Hepatocyte (in vitro differentiated cells): Measurements from ENCODE around the gene PCCA.

Source experiments
- CTCF ChIP-seq: fragments of 200-600 bp; sonication (generic); IDR thresholded peaks from 2 replicates; pipeline ENCODE4 v1.5.1; 2016; ENCODE audit warnings: antibody characterized with exemption, mild to moderate bottlenecking; ENCODE audit not compliant: poor library complexity
- EZH2 ChIP-seq: fragments of 200-600 bp; sonication (generic); IDR thresholded peaks from 2 replicates; pipeline ENCODE4 v1.6.1; 2016; ENCODE audit warnings: antibody characterized with exemption, mild to moderate bottlenecking, borderline replicate concordance

GRCh38 chr13:100443278-100443997, 354.5 kb downstream of the PCCA start:
- no peak for TF ChIP-seq CTCF
- TF ChIP-seq EZH2, result no peak
